Fibroblast of villous mesenchyme (primary cell): ENCODE data around the gene CTU2. TPM values are rescaled to one million over a fixed set of nuclear protein-coding genes. Genes with fewer than 3 reads are reported as not detected.

ENCODE experiments used
- DNase-seq: peaks from one replicate; pipeline ENCODE4 v3.0.0-alpha.2; 2010; ENCODE audit warnings: low read depth
- H3K4me3 ChIP-seq: 2 replicates; pipeline ENCODE4 v1.5.1; 2011; ENCODE audit warnings: low read depth, mild to moderate bottlenecking, low read length
- CTCF ChIP-seq: IDR thresholded peaks from 2 replicates; pipeline ENCODE4 v1.5.1; 2012; ENCODE audit warnings: low read depth, mild to moderate bottlenecking, low read length; ENCODE audit not compliant: insufficient read depth
- total RNA-seq: library from RNA; depleted of rRNA; stranded (reverse); fragments of >200 nt; gene quantifications from 2 replicates; pipeline ENCODE4 v1.2.3, GENCODE V29; 2012

Gene CTU2
- total RNA-seq, 1 donor, result 19.4 TPM

- no peak for TF ChIP-seq CTCF
- no peak overlapping the region for H3K4me3 ChIP-seq
- DNase-seq, result no peak
Observed at GRCh38 chr16:88697116-88697830, 9.0 kb upstream of the CTU2 start.

GRCh38 chr16:88697831-88698615 lies 8.3 kb upstream of the CTU2 start:
- no peak overlapping the region for H3K4me3 ChIP-seq
- peak; percentile 32 for TF ChIP-seq CTCF
- DNase-seq, result no peak

GRCh38 chr16:88698646-88699045 lies 7.7 kb upstream of the CTU2 start:
- no peak for TF ChIP-seq CTCF
- no peak for DNase-seq
- H3K4me3 ChIP-seq, result no peak overlapping the region

GRCh38 chr16:88699180-88699579 lies 7.1 kb upstream of the CTU2 start:
- H3K4me3 ChIP-seq, result no peak overlapping the region
- TF ChIP-seq CTCF, result no peak
- DNase-seq, result no peak

GRCh38 chr16:88700322-88700635 lies 6.0 kb upstream of the CTU2 start:
- TF ChIP-seq CTCF, result no peak
- DNase-seq, result no peak
- no peak overlapping the region for H3K4me3 ChIP-seq

- TF ChIP-seq CTCF, result no peak
- no peak overlapping the region for H3K4me3 ChIP-seq
- DNase-seq, result peak; percentile 94
Observed at GRCh38 chr16:88700636-88701482, 5.4 kb upstream of the CTU2 start.
